ENCODE results near the gene CHCHD1.
A peak's percentile ranks its signal among the peaks of the same experiment; 100 is the strongest.
"Not testable (repeated sequence)": the region's sequence is repeated elsewhere in the genome, so short reads cannot be mapped to it uniquely, and the experiment has no call there.

CHCHD1 gene

DNA sequence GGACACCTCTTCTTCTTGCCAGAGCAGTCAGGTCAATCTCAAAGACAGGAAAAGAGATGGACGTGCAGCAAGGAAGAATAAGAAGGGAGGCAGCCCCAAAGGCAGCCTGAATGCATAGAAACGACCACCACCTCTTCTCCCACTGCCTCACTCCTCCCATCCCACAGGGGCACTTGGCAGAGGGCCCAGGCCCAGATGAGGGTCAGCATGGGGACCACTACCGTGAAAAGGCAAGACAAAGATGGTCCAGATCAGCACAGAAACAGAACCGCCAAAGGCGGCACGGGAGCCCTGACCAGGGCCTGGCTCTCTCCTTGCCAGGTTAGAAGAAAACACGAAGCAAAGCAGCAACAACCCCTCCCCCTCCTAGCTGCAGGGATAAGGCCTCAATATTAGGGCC lies 31.5 kb downstream of the CHCHD1 start:
- DNase-seq, result no peak

DNA sequence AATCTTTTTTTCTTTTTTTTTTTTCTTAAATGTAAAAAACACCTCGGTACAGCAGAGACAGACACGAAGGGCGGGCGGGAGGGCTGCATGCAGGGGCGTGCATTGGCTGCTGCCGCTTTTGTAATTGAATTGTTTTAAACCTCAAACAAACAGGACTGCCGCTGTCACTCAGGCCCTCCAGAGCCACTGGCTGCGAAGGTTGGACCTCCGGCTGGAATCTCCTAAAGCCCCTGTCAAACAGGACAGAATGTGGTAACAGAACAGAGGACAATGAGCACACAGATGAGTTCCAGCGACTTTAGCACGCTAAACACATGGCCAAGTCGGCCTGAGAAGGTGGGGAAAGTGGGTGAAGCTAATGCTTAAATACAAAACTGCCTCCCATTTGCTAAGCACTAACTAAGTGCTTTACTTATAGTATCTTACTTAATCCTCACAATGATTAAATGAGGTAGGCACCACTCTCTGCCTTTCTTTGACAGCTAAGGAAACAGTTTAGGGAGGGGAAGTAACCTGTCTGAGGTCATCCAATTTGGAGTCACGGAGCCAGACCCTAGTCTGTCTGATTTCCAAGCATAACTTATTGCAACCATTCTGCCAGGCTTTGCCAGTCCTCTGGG lies 32.5 kb downstream of the CHCHD1 start:
- DNase-seq, result no peak

DNA sequence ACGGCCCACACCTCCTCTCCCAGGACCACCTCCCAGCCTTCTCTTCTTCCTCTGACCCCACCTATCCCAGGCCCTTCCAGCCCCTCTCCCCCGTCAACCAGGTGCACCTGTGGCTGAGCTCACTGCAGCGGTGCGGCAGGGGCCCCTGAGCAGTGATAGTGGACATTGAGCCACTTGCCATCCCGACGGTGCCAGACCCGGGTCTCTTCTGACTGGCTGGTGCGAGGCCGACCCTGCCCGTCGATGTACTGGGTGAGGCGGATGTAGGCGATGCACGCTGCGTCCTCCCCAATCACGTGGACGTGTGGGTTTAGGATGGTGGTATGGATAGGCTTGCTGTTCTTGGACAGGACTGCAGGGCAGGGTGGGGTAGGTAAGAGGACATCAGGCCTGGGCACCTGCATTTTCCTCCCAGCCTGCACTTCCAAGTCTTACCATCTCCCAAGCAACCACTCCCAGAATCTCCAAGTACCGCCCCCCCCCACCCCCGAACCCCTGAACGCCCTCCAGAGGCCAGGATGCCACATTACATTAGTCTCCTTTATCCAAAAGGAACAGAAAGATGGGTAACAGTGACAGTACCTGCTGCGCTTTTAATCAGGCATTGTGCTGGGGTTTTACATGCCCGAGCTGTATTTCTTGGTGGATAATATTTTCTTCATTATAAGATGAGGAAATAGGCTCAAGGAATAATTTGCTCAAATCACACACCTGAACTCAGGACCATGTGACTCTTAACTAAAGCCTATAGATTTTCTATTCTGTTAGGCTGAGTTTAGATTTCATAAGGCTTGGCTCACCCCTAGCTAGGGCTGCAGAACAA lies 33.3 kb downstream of the CHCHD1 start:
- peak; percentile 17 for DNase-seq

DNA sequence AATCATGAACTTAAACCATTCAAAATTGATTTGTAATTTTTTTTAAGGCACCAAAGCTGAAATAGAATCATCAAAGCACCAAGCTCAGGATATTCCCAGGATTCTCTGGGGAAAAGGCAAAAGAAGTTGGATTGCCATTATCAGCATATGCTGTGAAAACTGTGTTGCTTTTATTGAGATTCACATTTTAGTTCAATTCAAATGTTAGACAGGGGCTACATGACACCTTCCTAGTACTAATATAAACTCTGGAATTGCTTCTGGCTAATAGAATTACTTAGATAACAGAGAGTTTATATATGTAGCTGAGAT lies 33.8 kb downstream of the CHCHD1 start:
- no peak for DNase-seq

DNA sequence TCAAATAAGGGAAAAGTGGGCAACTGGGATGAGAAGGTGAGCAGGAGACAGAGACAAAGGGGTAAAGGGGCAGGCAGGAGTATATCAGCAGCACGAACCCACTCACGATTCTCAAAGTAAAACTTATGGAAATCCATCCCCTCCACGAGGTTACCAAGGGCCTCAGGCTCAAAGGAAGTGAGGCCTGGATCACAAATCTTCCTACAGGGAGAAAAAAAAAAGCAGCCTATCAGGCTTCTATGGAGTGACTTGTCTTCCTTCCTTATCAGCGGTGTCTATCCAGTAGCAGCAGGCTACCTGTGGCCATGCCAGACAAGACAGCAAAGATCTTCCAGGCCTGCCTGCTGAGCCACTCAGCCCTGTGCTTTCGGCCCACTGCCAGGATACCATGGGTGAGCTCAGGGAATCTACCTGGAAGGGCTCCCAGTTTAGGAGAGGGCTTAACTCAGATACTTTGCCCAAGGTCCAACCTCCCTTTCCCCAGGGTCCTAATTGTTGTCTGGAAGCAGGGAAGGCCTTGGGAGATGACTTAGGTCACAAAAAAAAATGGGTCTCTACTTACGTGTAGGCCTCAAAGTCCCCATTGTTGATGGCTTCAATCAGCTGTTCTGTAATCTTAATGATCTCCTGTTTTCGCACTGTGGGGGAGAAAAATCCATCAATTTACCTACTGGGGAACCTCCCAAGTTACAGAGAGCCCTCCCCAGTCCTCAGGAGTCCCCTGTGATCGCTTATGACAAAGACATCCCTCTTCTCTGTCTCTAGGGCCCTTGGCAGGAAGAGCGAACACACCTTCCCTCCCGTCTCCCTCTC lies 35.3 kb downstream of the CHCHD1 start:
- DNase-seq, result no peak

DNA sequence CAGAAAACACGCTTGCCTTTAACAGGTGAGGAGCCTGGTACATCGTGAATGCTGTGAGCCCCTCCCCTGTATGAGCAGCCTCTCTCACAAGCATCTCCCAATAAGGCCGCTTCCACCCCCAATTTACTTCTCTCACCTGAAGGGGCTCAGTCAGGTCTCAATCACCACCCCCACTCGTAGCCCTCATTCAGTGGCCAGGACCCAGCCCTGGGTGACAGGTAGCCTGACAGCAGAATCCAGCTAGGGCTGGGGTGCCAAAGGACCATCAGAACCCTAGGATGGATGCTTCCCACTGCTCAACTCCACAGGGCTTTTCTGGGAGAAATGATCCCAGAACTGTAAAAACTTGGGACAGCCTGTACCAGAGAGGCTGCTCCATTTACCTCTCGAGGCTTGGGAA lies 36.0 kb downstream of the CHCHD1 start:
- DNase-seq, result no peak

DNA sequence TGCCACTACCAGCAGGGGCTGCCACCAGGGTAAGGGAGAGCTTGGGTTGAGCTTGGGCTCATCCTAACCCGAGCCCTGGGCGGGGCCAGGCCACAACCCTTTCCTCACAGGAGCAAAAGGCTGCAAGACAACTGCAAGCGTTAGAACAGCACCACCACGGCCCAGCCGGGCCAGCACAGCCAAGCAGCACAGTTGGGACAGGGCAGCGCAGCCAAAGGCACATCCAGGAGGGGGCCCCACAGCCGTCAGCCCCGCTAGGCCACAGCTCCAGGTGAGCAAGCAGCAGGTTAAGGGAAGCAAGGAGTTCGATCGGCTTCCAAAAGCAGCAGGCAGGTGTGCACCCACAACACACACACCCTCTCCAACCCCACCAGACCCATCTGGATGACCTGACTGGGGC lies 36.6 kb downstream of the CHCHD1 start:
- DNase-seq, result no peak

DNA sequence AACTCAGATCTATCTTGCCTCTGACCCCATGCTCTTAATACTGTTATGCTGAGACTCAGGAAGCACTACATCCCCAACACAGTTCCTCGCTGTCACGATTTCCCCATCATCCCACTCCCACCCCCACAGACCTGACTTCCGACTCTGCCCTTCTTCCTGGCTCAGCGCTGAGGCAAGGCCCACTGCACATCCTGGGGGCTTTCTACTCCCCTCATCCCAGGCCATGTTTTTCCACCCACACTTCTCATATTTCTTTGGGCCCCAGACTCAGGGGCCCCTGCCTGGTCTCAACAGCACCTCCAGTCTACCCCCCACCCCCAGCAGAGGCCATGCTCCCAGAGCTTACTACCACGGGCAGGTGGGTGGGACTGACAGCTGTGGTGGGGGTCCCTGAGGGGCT lies 37.2 kb downstream of the CHCHD1 start:
- DNase-seq, result no peak

DNA sequence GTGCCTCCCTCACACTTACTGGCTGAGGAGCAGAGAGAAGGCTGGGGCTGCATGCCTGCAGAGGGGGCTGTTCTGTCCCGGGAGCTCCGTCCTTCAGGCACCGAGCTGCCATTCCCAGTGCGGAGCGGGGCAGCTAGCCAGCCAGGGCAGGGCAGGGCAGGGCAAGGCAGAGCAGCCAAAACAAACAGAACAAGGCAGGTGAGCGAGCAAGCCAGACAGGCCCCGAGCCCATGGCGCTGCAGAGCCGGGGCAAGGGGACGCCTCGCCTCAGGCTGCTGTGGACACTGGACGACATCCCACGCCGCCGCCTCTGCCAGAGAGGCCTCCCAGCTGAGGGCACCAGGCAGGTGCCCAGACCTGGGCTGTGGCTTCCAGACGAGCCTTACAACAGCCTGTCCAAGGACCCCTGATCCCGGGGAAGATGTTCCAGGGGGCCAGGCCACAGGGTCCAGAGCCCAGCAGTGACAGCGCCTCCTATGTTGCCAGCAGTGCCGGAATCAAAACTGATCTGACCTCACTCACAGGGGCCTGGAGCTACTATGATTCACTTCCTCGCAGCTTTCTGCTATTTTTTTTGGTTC lies 37.8 kb downstream of the CHCHD1 start:
- DNase-seq, result no peak

DNA sequence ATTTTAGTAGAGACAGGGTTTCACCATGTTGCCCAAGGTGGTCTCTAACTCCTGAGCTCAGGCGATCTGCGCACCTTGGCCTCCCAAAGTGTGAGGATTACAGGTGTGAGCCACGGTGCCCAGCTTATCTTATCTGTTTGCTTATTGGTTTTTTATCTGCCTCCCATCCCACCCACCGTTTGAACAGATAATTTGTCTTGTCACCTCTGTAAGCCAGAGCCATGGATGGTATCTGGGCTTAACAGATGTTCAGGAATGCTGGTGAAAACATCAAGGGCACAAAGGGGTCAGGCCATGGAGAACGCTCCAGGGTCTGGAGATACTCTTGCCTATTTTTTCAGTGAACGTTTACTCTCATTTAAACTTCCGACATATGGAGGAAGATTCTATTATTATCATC lies 41.5 kb downstream of the CHCHD1 start:
- no peak for DNase-seq

DNA sequence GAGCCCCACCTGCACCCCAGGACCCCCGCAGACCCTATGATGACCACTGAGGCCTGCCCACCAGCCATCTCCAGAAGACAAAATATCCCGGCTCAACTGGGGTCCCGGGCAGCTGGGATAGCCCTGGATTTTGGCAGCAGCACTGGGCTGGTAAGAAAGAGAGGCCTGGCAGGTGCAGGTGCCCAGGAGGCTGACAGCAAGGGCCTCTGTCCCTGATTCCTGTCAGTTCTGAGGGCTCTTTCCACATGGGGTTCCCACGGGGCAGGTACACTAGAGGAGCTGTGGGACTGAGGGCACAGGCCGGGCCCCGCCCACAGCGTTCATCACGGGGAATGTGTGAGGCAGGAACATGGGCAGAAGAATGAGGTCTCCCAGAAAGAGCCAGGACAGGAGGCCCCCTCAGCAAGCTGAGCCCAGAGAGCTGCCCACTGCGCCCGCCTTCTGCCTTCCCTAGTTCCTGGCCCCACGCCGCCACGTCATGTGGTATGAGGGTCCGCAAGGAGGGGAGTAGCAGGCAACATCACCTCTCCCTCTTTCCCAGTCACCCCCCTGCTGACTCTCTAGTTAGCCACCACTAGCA lies 42.4 kb downstream of the CHCHD1 start:
- DNase-seq, result no peak

DNA sequence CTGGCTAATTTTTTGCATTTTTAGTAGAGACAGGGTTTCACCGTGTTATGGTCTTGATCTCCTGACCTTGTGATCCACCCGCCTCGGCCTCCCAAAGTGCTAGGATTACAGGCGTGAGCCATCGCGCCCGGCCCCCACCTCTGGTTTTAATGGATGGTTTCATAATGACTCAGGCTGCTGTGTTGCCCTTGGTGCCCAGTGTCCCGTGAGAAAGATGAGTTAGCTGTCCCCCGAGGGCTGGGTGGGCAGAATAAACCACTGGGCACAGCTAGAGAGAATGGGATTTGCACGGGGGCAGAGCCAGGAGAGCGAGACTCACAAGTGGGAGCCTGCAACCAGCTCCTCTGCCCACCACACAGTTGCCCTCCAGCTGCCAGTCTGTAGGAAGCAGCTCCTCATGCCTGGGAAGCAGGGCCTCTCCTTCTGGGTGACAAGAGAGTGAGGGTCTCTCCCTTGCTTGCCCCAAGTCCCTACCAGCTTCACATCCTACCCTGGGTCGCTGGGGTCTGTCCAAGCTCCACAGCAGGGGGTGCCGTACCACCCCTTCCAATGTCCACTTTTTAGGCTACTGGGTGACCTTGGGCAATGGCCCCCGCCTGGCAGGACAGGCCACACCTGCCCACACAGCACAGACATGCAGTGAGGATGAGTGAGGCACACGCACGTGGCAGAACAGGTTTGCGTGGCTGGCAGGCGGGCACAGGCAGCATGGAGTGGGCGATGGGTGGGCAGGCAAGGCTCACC lies 45.7 kb downstream of the CHCHD1 start:
- peak; percentile 35 for DNase-seq

DNA sequence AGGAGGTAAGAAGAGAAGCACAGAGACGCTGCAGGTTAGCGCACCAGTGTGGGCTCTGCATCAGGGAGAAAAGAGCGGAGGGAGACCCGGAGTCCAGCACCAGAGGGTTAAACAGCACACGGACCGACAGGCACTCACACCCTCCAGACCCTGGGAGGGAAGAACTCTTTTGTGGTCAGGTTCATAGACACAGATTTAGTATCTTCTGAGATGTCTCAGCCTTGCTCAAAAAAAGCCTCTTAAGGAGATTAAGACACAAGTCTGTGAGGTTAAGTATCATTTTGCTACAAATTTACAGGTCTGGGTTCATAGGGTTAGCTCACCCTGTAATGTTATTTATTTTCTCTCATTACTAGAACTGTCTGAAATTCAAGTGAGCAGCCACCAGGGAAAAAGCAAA lies 46.3 kb downstream of the CHCHD1 start:
- DNase-seq, result no peak

DNA sequence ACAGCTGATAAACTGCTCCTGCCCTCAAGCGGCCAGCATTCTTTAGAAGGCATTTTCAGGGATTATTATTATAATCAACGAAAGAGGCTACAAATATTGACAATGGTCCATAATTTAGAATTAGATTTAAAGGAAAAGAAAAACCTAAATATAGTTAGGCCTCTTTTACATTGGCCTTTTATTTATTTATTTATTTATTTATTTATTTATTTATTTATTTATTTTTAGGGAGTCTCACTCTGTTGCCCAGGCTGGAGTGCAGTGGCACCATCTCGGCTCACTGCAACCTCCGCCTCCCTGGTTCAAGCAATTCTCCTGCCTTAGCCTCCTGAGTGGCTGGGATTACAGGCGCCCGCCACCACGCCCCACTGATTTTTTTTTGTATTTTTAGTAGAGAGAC lies 47.2 kb downstream of the CHCHD1 start:
- DNase-seq, result not testable (repeated sequence)

All from fibroblast of skin of scalp (primary cell).